ENCODE results near the gene CBY2.
"Not testable (repeated sequence)": the region's sequence is repeated elsewhere in the genome, so short reads cannot be mapped to it uniquely, and the experiment has no call there.

CBY2 gene

DNA sequence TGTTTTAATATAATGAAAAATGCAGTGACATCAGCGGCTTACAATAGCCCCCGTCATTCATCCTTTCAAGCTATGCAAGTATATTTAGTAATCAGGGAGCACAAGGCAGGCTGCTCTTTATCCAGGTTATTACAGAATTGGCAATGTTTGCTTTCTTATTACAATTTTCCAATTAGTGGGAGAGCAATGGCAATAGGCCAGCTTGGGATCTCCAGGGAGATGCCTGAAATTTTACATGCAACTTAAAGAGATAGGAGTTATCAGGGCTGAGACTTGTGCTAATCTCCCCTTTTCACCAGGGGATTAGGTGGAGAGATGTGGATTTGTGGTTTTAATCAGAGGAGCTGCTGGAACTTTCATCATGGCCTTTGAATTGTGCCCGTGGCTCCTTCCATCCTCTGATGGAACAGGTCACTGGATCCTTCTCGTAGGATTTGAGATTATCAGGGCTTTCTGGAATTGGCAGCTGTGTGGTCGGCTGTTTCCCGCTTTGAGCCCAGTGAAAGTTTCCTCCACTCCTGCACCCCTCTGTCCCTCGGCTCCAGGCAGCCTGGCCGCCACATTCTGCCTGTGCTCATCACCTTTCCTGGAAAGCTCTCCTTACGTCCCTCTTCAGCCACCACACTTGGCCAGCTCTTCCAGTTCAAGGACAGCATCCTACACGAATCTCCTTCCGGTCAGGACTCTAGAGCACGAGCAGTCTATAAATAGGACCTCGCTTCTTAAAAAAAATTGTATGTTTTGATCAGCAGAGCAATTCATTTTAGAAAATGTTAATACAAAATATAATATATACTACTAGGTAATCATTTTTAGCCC, 47.0 kb downstream of the CBY2 start:
- no peak for DNase-seq (ENCODE audit: low read depth)

DNA sequence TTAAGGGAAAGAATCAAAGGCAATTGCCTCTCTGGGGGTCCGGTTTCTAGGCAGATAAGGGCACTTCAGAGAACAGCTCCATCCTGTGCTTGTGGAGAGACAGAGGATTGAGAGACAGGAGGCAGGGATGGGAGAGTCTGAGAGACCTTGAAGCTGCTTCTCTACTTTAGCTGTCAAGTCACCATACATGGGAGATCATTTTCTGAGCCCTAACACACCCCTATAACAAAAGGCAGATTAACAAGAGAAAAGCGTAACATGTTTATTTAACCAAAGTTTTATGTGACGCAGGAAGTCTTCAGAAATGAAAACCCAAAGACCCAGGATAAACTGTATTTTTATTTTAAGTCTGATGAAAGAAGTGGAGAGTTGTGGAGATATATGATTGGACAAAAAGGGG, 48.4 kb downstream of the CBY2 start:
- no peak for DNase-seq (ENCODE audit: low read depth)

DNA sequence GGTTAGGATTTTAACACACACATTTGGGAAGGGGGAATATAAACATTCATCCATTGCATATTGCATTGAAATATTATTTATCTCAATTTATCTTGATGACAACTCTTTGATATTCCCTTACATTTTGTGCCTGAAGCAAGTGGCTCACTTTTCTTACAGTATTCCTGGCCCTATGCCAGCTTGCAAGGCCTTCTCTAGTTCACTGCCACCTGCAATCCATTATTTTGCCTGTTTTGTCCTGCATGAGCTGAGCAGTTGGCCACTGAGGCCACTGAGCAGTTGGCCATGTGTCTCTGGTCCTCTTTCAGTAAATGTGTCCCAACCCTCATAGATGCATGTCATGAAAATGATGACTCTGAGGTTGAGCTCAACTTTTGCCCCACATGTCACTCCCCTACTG, 49.8 kb downstream of the CBY2 start:
- DNase-seq (ENCODE audit: low read depth), result no peak

DNA sequence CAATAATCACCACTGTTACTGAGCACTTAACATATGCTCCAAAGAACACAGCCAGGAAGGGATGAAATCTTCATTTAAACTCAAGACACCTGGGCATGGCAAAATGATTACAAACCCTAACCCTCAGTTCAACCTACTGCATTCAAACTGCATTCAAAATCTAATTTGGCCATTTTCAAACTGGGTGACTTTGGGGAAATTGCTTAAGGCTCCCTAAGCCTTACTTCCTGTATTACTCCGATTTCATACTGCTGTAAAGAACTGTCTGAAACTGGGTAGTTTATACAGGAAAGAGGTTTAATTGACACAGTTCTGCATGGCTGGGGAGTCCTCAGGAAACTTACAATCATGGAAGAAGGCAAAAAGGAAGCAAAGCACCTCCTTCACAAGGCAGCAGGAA, 50.4 kb downstream of the CBY2 start:
- DNase-seq (ENCODE audit: low read depth), result no peak

DNA sequence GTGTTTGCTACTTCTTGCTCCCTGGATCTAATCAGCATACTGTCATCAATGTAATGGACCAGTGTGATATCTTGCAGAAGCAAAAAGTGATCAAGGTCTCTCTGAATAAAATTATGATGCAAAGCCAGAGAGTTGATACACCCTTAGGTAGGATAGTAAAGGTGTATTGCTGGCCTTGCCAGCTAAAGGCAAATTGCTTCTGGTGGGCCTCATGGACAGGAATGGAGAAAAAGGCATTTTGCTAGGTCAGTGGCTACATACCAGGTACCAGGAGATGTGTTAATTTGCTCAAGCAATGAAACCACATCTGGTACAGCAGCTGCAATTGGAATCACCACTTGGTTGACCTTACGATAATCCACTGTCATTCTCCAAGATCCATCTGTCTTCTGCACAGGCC, 54.4 kb downstream of the CBY2 start:
- not testable (repeated sequence) for DNase-seq (ENCODE audit: low read depth)

DNA sequence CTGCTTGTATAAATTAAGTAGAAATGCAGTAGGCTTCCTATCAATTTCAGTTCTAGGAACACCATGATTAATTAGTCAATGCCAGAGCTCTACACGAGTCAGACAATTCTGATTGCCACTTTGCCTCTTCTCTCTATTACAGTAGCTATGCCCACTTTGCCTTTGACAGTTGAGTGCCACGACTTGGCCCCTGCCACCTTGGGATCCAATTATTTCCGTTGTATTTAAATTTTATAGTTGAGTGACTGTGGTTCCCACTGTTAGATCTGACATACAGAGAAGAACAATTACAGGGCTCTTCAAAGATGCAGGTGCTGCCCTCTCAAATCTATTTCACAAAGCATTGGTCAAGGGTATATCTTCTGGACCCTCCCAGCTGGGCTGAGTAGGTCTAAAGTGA, 55.5 kb downstream of the CBY2 start:
- not testable (repeated sequence) for DNase-seq (ENCODE audit: low read depth)

DNA sequence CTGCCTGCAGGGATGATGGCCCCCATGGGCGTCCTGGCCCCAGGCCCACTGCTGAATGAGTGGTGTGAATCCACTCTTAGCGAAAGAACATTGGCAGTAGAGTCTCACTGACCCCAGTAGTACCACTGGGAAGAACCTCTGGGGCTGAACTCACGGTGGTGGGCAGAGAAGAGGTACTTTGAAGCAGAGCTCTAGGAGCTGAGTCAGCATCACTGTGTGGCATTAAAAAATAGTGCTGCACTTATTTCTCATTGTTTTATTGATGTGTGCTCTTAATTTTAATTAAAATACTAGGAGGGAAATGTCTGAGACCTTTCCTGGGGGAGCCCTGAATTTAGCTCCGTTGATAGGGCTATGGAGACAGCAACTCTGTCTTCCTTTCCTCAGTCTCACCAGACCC, 61.3 kb downstream of the CBY2 start:
- DNase-seq (ENCODE audit: low read depth), result no peak
